ENCODE data around the gene C1QL4.
"Not testable (repeated sequence)": the region's sequence is repeated elsewhere in the genome, so short reads cannot be mapped to it uniquely, and the experiment has no call there.

C1QL4 gene

GRCh38 chr12:49336645-49337584 is at the start of gene C1QL4:
Gene C1QL4 (minus strand): TSS chr12:49337188. CDS start chr12:49336477, 711 bp downstream.
- peak; percentile 89 for TF ChIP-seq CTCF (IDR thresholded peaks at IDR 0.05; ENCODE audit: control insufficient read depth, extremely low read depth, insufficient read depth)
- H3K4me3 ChIP-seq (ENCODE audit: low read depth, low read length) = peak within 1 kb of the TSS; percentile 53
- no peak for DNase-seq (ENCODE audit: low read depth)

GRCh38 chr12:49380184-49380583 is 43.2 kb upstream of the C1QL4 start:
- H3K4me3 ChIP-seq (ENCODE audit: low read depth, low read length); DNase-seq (ENCODE audit: low read depth): not testable (repeated sequence)

- no peak for DNase-seq (ENCODE audit: low read depth)
- H3K4me3 ChIP-seq (ENCODE audit: low read depth, low read length) = no peak overlapping the region
- TF ChIP-seq CTCF (IDR thresholded peaks at IDR 0.05; ENCODE audit: control insufficient read depth, extremely low read depth, insufficient read depth) = no peak
Observed at GRCh38 chr12:49377386-49377785, 40.4 kb upstream of the C1QL4 start.

- no peak for TF ChIP-seq CTCF (IDR thresholded peaks at IDR 0.05; ENCODE audit: control insufficient read depth, extremely low read depth, insufficient read depth)
- DNase-seq (ENCODE audit: low read depth) = no peak
- H3K4me3 ChIP-seq (ENCODE audit: low read depth, low read length) = no peak overlapping the region
Observed at GRCh38 chr12:49375406-49375805, 38.4 kb upstream of the C1QL4 start.

GRCh38 chr12:49370539-49370938 is 33.6 kb upstream of the C1QL4 start:
- TF ChIP-seq CTCF (IDR thresholded peaks at IDR 0.05; ENCODE audit: control insufficient read depth, extremely low read depth, insufficient read depth) = no peak
- DNase-seq (ENCODE audit: low read depth) = no peak
- H3K4me3 ChIP-seq (ENCODE audit: low read depth, low read length) = no peak overlapping the region

- no peak for DNase-seq (ENCODE audit: low read depth)
- no peak for TF ChIP-seq CTCF (IDR thresholded peaks at IDR 0.05; ENCODE audit: control insufficient read depth, extremely low read depth, insufficient read depth)
- H3K4me3 ChIP-seq (ENCODE audit: low read depth, low read length) = no peak overlapping the region
Observed at GRCh38 chr12:49369411-49370145, 32.6 kb upstream of the C1QL4 start.

GRCh38 chr12:49368240-49368600 is 31.2 kb upstream of the C1QL4 start:
- no peak for DNase-seq (ENCODE audit: low read depth)
- peak overlapping the region; percentile 84 for H3K4me3 ChIP-seq (ENCODE audit: low read depth, low read length)
- no peak for TF ChIP-seq CTCF (IDR thresholded peaks at IDR 0.05; ENCODE audit: control insufficient read depth, extremely low read depth, insufficient read depth)
